Measurements from ENCODE around the gene RASGEF1C. TPM values are rescaled to one million over a fixed set of nuclear protein-coding genes. Genes with fewer than 3 reads are reported as not detected.

RASGEF1C gene
- total and polyA plus RNA-seq, 8 donors: 0.09 to 0.38 TPM; not detected in 6

GRCh38 chr5:180202939-180203573 is 6.0 kb downstream of the RASGEF1C start:
- peaks cover 0 to 3% (median 0%) of the 10 kb centered on the region in 4 donors for H3K27me3 ChIP-seq
- peaks cover under 1 to 3% (median 2%) of the 10 kb centered on the region in 3 donors for H3K4me1 ChIP-seq
- H3K4me3 ChIP-seq: no peak overlapping the region
- H3K9me3 ChIP-seq: no peaks in the 10 kb centered on the region
- no peak for ATAC-seq
- WGBS, 2 donors: 75 to 82% methylated on average over 8 of the region's 8 CpGs
- no peaks in the 10 kb centered on the region for H3K36me3 ChIP-seq
- H3K27ac ChIP-seq: no peak overlapping the region
- FAIRE-seq: no peak
- intact Hi-C loops (cut with DNase I): no loop called here
- TF ChIP-seq, protein P1, sequence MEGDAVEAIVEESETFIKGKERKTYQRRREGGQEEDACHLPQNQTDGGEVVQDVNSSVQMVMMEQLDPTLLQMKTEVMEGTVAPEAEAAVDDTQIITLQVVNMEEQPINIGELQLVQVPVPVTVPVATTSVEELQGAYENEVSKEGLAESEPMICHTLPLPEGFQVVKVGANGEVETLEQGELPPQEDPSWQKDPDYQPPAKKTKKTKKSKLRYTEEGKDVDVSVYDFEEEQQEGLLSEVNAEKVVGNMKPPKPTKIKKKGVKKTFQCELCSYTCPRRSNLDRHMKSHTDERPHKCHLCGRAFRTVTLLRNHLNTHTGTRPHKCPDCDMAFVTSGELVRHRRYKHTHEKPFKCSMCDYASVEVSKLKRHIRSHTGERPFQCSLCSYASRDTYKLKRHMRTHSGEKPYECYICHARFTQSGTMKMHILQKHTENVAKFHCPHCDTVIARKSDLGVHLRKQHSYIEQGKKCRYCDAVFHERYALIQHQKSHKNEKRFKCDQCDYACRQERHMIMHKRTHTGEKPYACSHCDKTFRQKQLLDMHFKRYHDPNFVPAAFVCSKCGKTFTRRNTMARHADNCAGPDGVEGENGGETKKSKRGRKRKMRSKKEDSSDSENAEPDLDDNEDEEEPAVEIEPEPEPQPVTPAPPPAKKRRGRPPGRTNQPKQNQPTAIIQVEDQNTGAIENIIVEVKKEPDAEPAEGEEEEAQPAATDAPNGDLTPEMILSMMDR (IDR thresholded peaks at IDR 0.05): no peak
- no peak for DNase-seq

DNA sequence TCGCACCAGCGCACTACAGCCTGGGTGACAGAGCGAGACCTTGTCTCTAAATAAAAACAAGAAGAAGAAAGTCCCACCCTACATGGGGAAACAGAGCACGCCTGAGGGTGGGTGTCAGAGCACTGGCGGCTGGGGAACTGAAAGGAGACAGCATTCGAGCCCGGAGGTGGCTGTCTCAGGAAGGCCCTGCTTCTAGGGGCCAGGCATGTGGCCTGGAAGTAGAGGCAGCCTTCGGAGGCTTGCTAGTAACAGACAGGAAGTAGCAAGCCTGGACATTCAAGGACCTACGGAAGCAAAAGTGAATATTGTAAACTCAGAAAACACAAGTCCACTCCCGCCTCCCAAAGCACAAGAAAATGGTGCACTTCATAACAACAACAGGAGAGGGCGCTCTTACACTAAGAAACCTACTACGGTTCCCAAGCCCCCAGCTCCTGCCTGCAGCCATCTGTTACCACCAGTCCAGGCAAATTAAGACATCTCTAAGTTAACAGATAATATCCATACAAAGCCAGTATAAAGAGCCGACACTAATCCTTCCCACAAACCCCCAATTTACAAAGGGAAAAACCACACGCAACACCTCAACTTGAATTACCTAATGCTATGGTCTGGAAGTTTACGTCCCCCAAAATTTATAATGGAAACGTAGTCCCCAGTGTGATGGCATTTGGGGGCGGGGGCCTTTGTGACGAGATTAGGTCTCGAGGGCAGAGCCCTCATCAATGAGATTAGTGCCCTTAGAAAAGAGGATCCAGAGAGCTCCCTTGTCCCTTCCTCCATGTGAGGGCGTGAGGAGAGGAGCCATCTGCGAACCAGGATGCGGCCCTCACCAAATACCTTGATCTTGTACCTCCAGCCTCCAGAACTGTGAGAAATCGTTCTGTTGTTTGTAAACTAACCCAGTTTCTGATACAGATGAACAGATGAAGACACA is 7.7 kb downstream of the RASGEF1C start:
- H3K27ac ChIP-seq: no peak overlapping the region
- peaks cover 0 to 3% (median 0%) of the 10 kb centered on the region in 4 donors for H3K27me3 ChIP-seq
- no peaks in the 10 kb centered on the region for H3K9me3 ChIP-seq
- TF ChIP-seq, protein P1 (IDR thresholded peaks at IDR 0.05): peak in 2 of 4 donors; percentile 6 to 20
- H3K36me3 ChIP-seq: no peaks in the 10 kb centered on the region
- H3K4me3 ChIP-seq: no peak overlapping the region
- WGBS, 2 donors: 60 to 64% methylated on average over 23 of the region's 23 CpGs
- no peaks in the 10 kb centered on the region for H3K4me1 ChIP-seq
- intact Hi-C loops (cut with DNase I): no loop called here
- peak in 1 of 4 donors; percentile 51 for ATAC-seq
- FAIRE-seq: no peak
- DNase-seq: no peak

DNA sequence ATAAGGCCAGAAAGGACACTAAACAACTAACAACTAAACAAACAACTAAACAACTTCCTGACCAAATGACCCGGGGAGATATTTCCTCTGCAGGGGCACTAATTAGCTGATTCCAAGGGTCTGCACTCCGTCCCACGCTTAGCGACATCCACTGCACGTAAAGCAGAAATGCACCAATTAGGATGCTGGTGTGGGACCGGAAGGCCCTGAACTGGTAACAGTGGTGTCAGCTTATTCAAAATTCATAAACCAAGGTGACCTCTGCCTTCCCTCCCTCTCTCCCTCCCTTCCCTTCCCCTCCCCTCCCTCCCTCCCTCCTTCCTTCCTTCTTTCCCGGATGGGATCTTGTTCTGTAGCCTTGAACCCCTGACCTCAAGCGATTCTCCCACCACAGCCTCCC is 9.6 kb downstream of the RASGEF1C start:
- FAIRE-seq: no peak
- no peak overlapping the region for H3K4me3 ChIP-seq

DNA sequence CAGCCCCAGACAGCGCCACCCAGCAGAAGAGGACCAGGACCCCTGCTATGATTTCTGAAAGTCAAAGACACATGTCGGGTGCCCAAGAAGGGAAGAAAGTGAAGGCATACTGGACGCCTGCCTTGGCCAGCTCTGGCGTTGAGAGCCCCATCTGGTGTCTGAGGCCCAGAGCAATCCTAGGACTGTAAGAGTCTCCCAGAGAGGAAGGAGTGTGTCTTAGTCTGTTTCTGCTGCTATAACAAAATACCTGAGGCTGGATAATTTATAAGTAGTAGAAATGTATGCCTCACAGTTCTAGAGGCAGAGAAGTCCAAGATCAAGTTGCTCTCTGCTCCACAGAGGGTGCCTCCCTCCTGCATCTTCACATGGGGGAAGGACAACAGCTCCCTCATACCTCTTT is 10.8 kb downstream of the RASGEF1C start:
- DNase-seq (no peak), FAIRE-seq (no peak), ATAC-seq (no peak)
- 91 to 92% methylated on average over 4 of the region's 4 CpGs for WGBS, 2 donors
- H3K36me3 ChIP-seq: no peaks in the 10 kb centered on the region
- peaks cover 0 to 3% (median 0%) of the 10 kb centered on the region in 4 donors for H3K27me3 ChIP-seq
- intact Hi-C loops (cut with DNase I): no loop called here
- H3K9me3 ChIP-seq: no peaks in the 10 kb centered on the region
- TF ChIP-seq, protein P1 (IDR thresholded peaks at IDR 0.05): no peak
- H3K27ac ChIP-seq: no peak overlapping the region
- no peak overlapping the region for H3K4me3 ChIP-seq
- no peaks in the 10 kb centered on the region for H3K4me1 ChIP-seq

More for the DNA sequence above, 9.6 kb downstream of the RASGEF1C start:
- no peak overlapping the region for H3K27ac ChIP-seq
- H3K36me3 ChIP-seq: no peaks in the 10 kb centered on the region
- H3K27me3 ChIP-seq: peaks cover 0 to 3% (median 0%) of the 10 kb centered on the region in 4 donors
- ATAC-seq: no peak
- H3K9me3 ChIP-seq: no peaks in the 10 kb centered on the region
- DNase-seq: no peak
- intact Hi-C loops (cut with DNase I): no loop called here
- TF ChIP-seq, protein P1 (IDR thresholded peaks at IDR 0.05): no peak
- WGBS, 2 donors: 58 to 65% methylated on average over 8 of the region's 8 CpGs
- H3K4me1 ChIP-seq: no peaks in the 10 kb centered on the region
